ENCODE measurements around the gene SETD1A.

DNA sequence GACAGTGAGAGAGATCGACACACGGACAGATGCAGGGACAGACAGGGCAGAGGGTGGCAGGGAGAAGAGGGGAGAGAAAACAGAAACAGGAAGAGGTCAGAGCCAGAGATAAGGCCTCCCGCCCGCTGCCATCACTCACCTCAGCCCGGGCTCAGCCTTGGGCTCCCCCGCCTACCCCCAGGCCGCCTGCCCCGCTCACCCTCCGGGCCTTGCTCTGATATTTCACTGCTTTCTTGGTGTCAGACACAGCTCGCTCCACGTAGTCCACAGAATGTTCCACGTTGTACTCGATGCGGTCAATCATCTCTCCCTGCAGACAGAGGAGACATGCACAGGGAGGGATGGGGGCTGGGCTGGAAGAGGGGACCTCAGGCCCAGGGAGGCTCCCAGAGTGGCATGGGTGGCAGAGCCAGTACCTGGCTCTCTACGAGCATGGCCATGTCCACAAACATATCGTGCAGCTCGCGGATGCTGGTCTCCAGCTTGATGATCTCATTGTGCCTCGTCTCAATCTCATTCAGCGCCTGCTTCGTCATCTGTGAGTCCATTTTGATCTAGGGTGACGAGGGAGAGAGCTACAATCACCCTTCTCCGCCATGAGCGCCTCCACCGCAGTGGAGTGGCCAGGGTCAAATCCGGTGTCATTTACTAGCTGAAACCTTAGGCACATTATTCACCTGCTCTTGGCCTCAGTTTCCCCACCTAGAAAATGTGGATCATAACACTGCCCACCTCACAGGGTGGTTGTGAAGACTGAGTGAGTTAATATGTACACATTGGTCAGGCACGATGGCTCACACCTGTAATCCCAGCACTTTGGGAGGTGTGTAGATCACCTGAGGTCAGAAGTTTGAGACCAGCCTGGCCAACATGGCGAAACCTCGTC, 35.6 kb downstream of the SETD1A start:
- TF ChIP-seq EZH2 (IDR thresholded peaks at IDR 0.05; ENCODE audit: insufficient read depth, poor library complexity, severe bottlenecking) (no peak), EZH2phosphoT487 (IDR thresholded peaks at IDR 0.05; ENCODE audit: insufficient read depth, low read depth) (no peak)
